ENCODE data around the gene HLCS.

HLCS gene

DNA sequence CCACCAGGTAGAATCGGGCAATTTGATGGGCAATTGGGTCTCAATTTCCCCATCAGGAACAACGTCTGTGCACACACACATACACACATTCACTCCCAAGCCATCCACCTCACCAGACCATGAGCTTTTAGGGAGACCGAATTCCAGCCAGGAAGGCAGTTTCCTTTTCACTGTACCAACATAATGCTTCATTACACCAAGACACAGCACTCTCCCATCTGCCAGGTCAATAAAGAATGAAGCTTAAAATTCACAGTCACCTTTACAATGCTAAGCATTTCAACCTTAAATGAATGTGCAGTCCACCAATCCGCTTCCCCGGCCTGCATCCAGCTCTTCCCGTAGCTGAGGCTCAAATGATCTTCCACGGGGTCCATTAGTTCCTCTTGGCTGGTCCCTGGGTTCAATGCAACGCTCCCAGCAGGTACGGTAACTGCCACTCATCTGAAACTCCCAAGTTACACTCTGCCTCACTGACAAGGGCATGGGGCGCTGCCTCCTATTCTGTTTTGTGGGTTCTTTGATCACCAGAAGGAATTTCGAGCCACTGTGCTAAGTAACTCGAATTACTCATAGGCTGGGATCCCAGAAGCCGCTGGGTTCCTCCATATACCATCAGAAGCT lies 162.5 kb downstream of the HLCS start:
- no peaks in the 10 kb centered on the region for H3K27me3 Mint-ChIP-seq
- H3K36me3 Mint-ChIP-seq (ENCODE audit: low read depth): peaks cover 25% of the 10 kb centered on the region
- peaks cover 12% of the 10 kb centered on the region for H3K9me3 Mint-ChIP-seq
- DNase-seq: no peak
- no peak overlapping the region for H3K27ac Mint-ChIP-seq
- H3K4me1 Mint-ChIP-seq: no peaks in the 10 kb centered on the region
- H3K4me3 Mint-ChIP-seq: no peak overlapping the region
- no peak for ATAC-seq

DNA sequence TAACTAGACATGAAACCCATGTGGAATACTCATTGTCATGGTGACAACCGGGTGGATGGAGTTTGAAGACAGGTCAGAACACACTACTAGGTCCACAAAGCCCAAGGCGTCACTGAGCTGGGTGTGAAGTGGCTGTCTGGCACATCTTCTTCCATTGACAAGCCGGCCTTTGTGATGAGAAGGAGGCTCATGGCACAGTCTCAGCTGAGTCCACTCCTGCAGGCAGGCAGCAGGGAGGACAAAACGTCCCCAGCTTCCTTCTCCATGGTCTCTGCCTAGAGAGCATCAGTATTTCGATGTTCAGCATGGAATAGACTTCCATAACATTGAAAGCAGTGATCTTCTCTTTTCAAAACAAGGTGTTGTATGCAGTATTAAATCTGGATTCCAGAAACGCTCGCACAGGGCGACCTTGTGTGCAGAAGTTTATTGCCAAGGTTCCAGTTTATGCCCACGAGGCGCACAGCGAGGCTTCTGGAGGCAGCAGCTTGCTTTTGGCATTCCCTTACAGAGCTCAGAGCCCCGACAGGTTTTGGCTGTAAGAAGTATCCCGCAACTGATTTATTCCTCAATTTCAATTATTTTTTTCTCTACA lies 163.3 kb downstream of the HLCS start:
- Mint-ChIP-seq H3K27me3 (no peaks in the 10 kb centered on the region), H3K4me1 (no peaks in the 10 kb centered on the region), H3K4me3 (no peak overlapping the region), H3K36me3 (ENCODE audit: low read depth) (peaks cover 29% of the 10 kb centered on the region), H3K27ac (no peak overlapping the region), H3K9me3 (peaks cover 12% of the 10 kb centered on the region)
- no peak for DNase-seq
- no peak for ATAC-seq

GRCh38 chr21:36800734-36801133 lies 165.7 kb downstream of the HLCS start:
- Mint-ChIP-seq H3K4me1 (no peaks in the 10 kb centered on the region), H3K4me3 (no peak overlapping the region), H3K9me3 (peaks cover 29% of the 10 kb centered on the region), H3K27ac (no peak overlapping the region), H3K27me3 (no peaks in the 10 kb centered on the region), H3K36me3 (ENCODE audit: low read depth) (peaks cover 37% of the 10 kb centered on the region)
- ATAC-seq (no peak), DNase-seq (no peak)

GRCh38 chr21:36799869-36800268 lies 166.6 kb downstream of the HLCS start:
- Mint-ChIP-seq H3K4me1 (no peaks in the 10 kb centered on the region), H3K9me3 (peaks cover 31% of the 10 kb centered on the region), H3K27me3 (no peaks in the 10 kb centered on the region), H3K27ac (no peak overlapping the region), H3K4me3 (no peak overlapping the region), H3K36me3 (ENCODE audit: low read depth) (peaks cover 41% of the 10 kb centered on the region)
- DNase-seq (no peak), ATAC-seq (no peak)

DNA sequence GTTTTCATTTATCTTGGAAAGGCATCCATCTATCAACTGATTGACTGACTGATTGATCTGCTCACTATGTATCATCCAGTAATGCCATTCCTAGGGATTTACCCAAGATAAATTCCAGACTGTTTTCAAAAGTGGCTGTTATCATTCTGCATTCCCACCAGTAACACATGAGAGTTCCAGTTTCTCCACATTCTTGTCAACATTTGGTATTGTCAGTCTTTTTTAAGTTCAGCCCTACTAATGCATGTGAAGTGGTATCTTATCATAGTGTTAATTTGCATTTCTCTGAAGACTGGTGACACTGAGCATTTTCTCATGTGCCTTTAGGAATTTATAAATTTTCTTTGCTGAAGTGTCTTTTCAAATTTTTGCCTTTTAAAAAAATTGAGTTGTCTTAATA lies 168.0 kb downstream of the HLCS start:
- Mint-ChIP-seq H3K9me3 (peaks cover 34% of the 10 kb centered on the region), H3K27me3 (no peaks in the 10 kb centered on the region), H3K27ac (no peak overlapping the region), H3K4me3 (no peak overlapping the region), H3K36me3 (ENCODE audit: low read depth) (peaks cover 37% of the 10 kb centered on the region), H3K4me1 (no peaks in the 10 kb centered on the region)
- DNase-seq: no peak
- ATAC-seq: no peak

DNA sequence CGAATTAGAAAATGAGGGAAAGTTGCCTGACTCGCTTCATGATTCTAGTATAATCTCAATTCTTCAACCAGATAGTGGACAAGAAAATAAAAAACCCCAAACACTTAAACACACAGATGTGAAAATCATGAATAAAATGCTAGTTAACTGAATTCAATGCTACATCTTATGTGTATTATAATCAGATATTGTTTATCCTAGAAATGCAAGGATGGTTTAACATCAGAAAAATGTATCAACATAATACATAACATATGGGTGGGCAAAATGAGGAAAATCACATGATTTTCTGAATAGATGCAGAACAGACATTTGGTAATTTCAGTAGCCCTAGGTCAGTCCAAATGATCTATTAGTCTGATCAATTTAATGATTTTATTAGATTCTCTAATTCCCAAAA lies 170.4 kb downstream of the HLCS start:
- H3K4me1 Mint-ChIP-seq: no peaks in the 10 kb centered on the region
- no peaks in the 10 kb centered on the region for H3K27me3 Mint-ChIP-seq
- no peak overlapping the region for H3K4me3 Mint-ChIP-seq
- no peak for DNase-seq
- ATAC-seq: no peak
- peaks cover 34% of the 10 kb centered on the region for H3K9me3 Mint-ChIP-seq
- H3K36me3 Mint-ChIP-seq (ENCODE audit: low read depth): peaks cover 32% of the 10 kb centered on the region
- H3K27ac Mint-ChIP-seq: no peak overlapping the region

DNA sequence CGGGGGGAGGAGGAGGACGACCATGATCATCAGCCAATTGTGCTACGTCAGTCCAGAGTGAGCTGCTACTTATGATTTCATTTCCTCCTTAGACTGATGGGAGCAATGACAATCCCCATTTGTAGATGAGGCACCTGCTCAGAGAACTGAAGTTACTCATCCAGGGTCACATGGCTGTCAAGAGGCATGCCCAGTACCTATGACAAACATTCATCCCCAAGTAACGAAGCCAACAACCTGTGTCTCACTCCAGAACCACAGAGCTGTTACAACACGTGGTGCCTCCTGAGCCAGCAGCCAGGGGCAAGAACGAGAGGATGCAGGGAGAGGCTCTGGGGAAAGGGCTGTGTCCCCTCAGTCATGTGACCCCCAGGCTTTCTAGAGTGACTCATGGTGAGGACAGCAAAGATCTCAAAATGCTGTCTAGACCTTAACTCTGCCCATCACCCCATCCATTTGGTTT lies 173.9 kb downstream of the HLCS start:
- Mint-ChIP-seq H3K9me3 (peaks cover 17% of the 10 kb centered on the region), H3K36me3 (ENCODE audit: low read depth) (peaks cover 22% of the 10 kb centered on the region), H3K4me1 (no peaks in the 10 kb centered on the region), H3K27me3 (no peaks in the 10 kb centered on the region), H3K4me3 (no peak overlapping the region), H3K27ac (no peak overlapping the region)
- DNase-seq (no peak), ATAC-seq (peak; percentile 24)

- ATAC-seq (no peak), DNase-seq (no peak)
- H3K27ac Mint-ChIP-seq: no peak overlapping the region
- H3K27me3 Mint-ChIP-seq: no peaks in the 10 kb centered on the region
- H3K9me3 Mint-ChIP-seq: peaks cover 13% of the 10 kb centered on the region
- peaks cover 21% of the 10 kb centered on the region for H3K36me3 Mint-ChIP-seq (ENCODE audit: low read depth)
- H3K4me1 Mint-ChIP-seq: no peaks in the 10 kb centered on the region
- H3K4me3 Mint-ChIP-seq: no peak overlapping the region
Observed at GRCh38 chr21:36791695-36792470, 174.6 kb downstream of the HLCS start.

DNA sequence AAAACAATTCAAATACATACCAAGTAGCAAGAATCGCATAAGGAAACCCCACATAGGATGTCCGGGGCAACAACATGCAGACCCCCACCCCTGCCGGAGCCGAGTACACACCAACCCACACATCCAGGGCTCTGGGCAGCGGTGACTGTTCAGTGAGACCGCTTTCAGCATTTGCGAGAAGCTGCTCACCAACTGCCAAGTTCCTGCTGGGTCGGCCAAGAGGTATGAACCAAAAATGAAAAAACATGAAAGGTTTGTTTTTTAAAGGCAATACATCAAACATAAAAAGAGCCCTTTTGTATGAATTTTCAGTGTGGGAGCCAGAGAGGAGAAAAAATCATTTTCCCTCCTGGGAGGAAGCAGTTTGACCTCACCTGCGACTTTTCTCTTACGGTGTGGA lies 175.3 kb downstream of the HLCS start:
- DNase-seq: no peak
- Mint-ChIP-seq H3K36me3 (ENCODE audit: low read depth) (peaks cover 21% of the 10 kb centered on the region), H3K9me3 (peaks cover 8% of the 10 kb centered on the region), H3K4me3 (no peak overlapping the region), H3K27ac (no peak overlapping the region), H3K4me1 (no peaks in the 10 kb centered on the region), H3K27me3 (no peaks in the 10 kb centered on the region)
- ATAC-seq: no peak

DNA sequence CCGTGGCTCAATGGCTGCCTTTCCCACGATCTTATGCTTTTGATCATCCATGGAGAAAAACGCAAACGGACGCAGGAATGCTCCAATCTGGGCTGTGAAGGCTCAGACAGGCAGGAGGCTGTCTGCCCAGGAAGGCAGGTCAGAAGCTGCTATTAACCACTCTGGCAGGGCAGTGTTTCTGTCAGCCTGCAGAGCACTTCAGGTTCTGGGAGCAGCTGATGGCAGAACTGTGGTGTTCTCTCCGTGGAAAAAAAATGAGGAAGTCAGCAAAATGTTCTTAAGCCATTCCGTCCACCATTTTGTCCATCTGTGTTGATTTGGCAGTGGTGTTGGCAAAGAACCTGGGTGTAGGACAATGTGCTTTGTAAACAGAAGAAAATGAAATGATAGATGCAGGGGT lies 175.9 kb downstream of the HLCS start:
- Mint-ChIP-seq H3K27ac (no peak overlapping the region), H3K4me3 (no peak overlapping the region), H3K27me3 (no peaks in the 10 kb centered on the region), H3K4me1 (no peaks in the 10 kb centered on the region), H3K9me3 (peaks cover 5% of the 10 kb centered on the region), H3K36me3 (ENCODE audit: low read depth) (peaks cover 18% of the 10 kb centered on the region)
- ATAC-seq (no peak), DNase-seq (no peak)

DNA sequence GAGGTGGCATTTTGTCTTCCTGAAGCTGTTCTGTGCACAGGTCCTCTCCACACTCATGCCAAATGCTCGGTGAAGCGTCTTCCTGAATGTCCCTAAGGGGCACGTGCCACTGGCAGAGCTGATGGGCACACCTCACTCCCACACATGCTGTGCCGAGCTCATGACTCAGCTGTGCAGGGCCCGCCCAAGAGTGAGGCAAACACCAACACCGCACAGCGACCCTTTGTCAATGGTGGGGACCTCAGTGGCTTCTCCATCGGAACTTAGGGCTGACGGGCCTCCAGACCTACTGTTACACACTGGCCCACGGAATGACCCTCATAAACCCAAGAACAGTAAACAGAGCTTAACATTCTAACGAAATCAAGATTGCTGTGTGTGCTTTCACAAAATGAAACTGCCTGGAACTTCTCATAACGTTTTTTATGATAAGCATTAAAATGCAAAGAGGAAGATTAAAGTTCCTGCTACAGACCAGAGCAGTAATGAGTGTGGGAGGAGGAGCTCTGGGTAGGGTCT lies 178.3 kb downstream of the HLCS start:
- H3K4me3 Mint-ChIP-seq: no peak overlapping the region
- no peaks in the 10 kb centered on the region for H3K27me3 Mint-ChIP-seq
- no peaks in the 10 kb centered on the region for H3K9me3 Mint-ChIP-seq
- H3K4me1 Mint-ChIP-seq: no peaks in the 10 kb centered on the region
- H3K27ac Mint-ChIP-seq: no peak overlapping the region
- ATAC-seq: no peak
- DNase-seq: no peak
- H3K36me3 Mint-ChIP-seq (ENCODE audit: low read depth): peaks cover 11% of the 10 kb centered on the region

DNA sequence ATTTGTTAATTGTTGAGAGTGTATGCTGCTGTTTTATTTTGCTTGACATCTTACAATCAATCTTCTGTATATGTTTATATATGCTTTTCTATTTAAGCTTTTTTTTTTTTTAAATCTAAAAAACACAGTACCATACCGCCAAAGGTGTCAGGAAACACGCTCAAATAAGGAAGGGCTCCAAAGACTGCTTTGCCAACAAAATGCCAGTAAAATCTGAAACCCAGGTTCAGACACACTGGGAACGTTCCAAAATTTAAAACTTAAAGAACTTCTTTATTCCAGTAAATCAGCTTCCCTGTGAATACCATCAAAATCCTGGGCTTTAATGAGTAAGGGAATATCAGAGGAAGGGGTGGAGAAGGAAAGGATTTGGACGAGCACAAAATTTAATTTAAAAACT lies 180.3 kb downstream of the HLCS start:
- no peak for ATAC-seq
- H3K27me3 Mint-ChIP-seq: no peaks in the 10 kb centered on the region
- no peaks in the 10 kb centered on the region for H3K9me3 Mint-ChIP-seq
- no peak for DNase-seq
- H3K4me3 Mint-ChIP-seq: no peak overlapping the region
- no peaks in the 10 kb centered on the region for H3K4me1 Mint-ChIP-seq
- no peak overlapping the region for H3K27ac Mint-ChIP-seq
- H3K36me3 Mint-ChIP-seq (ENCODE audit: low read depth): peaks cover 11% of the 10 kb centered on the region

- ATAC-seq (no peak), DNase-seq (no peak)
- Mint-ChIP-seq H3K27ac (no peak overlapping the region), H3K4me3 (no peak overlapping the region), H3K27me3 (no peaks in the 10 kb centered on the region), H3K9me3 (no peaks in the 10 kb centered on the region), H3K36me3 (ENCODE audit: low read depth) (peaks cover 6% of the 10 kb centered on the region), H3K4me1 (no peaks in the 10 kb centered on the region)
Observed at GRCh38 chr21:36785615-36786014, 180.9 kb downstream of the HLCS start.

DNA sequence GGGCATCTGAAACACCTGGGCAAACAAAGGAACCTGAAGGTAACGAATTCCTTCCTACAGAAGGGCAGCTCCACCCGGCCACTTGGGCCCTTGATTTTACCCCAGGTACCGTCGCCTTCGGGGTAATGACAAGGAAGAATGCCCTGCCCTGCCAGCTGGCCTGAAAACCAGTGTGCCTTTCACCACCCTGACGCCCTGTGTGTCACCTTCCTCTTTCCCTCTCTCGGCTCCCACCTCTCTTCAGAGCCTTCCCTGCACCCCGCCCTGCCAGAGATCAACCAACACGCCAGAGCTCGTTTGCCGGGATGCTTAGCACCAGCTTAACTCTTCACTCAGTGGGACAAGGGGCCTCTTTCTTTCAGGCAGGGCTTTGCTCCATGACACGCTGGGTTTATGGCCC lies 181.5 kb downstream of the HLCS start:
- H3K4me3 Mint-ChIP-seq: no peak overlapping the region
- no peaks in the 10 kb centered on the region for H3K9me3 Mint-ChIP-seq
- DNase-seq (no peak), ATAC-seq (no peak)
- H3K4me1 Mint-ChIP-seq: no peaks in the 10 kb centered on the region
- H3K36me3 Mint-ChIP-seq (ENCODE audit: low read depth): peaks cover 2% of the 10 kb centered on the region
- H3K27ac Mint-ChIP-seq: no peak overlapping the region
- H3K27me3 Mint-ChIP-seq: no peaks in the 10 kb centered on the region
